ENCODE measurements around the gene PIP5K1C. TPM values are rescaled to one million over a fixed set of nuclear protein-coding genes. Genes with fewer than 3 reads are reported as not detected.
A peak's percentile ranks its signal among the peaks of the same experiment; 100 is the strongest.

Gene PIP5K1C
- total and polyA plus RNA-seq, 9 of the 15 experiments (the other 6 are each of a cell fraction or from before 2014, with no cell fraction given) = 0.38 to 22.1 (median 4.1) TPM

DNA sequence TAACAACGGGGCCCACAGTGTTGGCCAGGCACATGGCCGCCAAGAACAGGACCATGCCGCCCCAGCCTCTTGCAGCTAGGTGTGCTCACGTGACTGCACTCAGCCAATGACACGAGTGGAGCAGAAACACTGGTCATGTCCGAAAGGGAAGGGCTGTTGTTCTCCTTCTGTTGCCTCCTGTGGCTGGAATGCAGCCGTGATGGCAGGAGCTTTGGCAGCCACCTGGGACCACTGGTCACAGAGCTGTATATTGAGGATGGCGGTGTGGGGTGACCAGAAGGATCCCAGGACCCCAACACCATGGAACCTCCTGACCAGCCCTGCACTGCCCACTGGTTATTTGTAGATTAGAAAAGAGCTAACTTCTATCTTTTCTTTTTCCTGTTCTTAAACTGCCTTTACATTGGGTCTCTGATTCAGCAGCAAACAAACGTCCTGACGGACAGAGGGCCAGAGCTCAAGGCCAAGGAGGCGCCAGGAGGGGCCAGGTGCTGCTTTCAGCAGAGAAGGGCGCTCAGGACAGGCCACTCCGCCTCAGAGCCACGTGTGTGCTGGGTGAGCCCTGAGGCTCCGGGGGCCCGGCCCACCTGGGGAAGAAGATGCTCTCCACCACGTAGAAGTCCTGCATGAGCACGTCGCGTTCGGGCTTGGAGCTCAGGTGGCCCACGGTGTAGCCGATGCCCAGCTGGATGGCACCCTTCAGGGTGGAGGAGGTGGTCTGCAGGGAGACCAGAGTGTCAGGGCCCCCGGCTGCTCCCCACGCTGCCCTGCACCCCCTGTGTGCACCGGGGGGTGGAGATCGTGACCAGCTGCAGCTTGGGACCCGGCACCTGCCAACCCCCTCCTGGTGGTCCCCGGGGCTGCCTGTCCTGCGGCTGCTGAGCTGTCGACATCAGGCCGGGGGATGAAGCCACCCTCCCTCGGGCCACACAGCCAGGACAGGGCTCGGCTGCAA is 38.7 kb downstream of the PIP5K1C start (continued):
- TF ChIP-seq, protein P1, sequence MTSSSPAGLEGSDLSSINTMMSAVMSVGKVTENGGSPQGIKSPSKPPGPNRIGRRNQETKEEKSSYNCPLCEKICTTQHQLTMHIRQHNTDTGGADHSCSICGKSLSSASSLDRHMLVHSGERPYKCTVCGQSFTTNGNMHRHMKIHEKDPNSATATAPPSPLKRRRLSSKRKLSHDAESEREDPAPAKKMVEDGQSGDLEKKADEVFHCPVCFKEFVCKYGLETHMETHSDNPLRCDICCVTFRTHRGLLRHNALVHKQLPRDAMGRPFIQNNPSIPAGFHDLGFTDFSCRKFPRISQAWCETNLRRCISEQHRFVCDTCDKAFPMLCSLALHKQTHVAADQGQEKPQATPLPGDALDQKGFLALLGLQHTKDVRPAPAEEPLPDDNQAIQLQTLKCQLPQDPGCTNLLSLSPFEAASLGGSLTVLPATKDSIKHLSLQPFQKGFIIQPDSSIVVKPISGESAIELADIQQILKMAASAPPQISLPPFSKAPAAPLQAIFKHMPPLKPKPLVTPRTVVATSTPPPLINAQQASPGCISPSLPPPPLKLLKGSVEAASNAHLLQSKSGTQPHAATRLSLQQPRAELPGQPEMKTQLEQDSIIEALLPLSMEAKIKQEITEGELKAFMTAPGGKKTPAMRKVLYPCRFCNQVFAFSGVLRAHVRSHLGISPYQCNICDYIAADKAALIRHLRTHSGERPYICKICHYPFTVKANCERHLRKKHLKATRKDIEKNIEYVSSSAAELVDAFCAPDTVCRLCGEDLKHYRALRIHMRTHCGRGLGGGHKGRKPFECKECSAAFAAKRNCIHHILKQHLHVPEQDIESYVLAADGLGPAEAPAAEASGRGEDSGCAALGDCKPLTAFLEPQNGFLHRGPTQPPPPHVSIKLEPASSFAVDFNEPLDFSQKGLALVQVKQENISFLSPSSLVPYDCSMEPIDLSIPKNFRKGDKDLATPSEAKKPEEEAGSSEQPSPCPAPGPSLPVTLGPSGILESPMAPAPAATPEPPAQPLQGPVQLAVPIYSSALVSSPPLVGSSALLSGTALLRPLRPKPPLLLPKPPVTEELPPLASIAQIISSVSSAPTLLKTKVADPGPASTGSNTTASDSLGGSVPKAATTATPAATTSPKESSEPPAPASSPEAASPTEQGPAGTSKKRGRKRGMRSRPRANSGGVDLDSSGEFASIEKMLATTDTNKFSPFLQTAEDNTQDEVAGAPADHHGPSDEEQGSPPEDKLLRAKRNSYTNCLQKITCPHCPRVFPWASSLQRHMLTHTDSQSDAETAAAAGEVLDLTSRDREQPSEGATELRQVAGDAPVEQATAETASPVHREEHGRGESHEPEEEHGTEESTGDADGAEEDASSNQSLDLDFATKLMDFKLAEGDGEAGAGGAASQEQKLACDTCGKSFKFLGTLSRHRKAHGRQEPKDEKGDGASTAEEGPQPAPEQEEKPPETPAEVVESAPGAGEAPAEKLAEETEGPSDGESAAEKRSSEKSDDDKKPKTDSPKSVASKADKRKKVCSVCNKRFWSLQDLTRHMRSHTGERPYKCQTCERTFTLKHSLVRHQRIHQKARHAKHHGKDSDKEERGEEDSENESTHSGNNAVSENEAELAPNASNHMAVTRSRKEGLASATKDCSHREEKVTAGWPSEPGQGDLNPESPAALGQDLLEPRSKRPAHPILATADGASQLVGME (CRISPR knock-in tag; IDR thresholded peaks at IDR 0.05) = no peak
- TF ChIP-seq KDM1A (IDR thresholded peaks at IDR 0.05) (0 out of 4 replicates have a peak, but pooled peaks of 1 of the 2 experiments have one; percentile 26), BCOR (IDR thresholded peaks at IDR 0.05) (0 out of 2 replicates have a peak, but pooled peaks have one; percentile 44), ZNF253 (CRISPR knock-in tag; conservative IDR thresholded peaks at IDR 0.05) (no peak), ZKSCAN3 (CRISPR knock-in tag; IDR thresholded peaks at IDR 0.05) (no peak), SLC30A9 (CRISPR knock-in tag; IDR thresholded peaks at IDR 0.05) (no peak), ZFP30 (CRISPR knock-in tag; IDR thresholded peaks at IDR 0.05; ENCODE audit: borderline replicate concordance) (no peak), POLR2G (IDR thresholded peaks at IDR 0.05; ENCODE audit: low read depth, low read length) (0 out of 2 replicates have a peak, but pooled peaks have one; percentile 35), HLTF (IDR thresholded peaks at IDR 0.05) (peak; percentile 83; the same call in 1 of the 2 replicates)
- TF ChIP-seq, protein P2, sequence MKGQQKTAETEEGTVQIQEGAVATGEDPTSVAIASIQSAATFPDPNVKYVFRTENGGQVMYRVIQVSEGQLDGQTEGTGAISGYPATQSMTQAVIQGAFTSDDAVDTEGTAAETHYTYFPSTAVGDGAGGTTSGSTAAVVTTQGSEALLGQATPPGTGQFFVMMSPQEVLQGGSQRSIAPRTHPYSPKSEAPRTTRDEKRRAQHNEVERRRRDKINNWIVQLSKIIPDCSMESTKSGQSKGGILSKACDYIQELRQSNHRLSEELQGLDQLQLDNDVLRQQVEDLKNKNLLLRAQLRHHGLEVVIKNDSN (CRISPR knock-in tag; IDR thresholded peaks at IDR 0.05) = peak; percentile 42
- TF ChIP-seq, protein P3, sequence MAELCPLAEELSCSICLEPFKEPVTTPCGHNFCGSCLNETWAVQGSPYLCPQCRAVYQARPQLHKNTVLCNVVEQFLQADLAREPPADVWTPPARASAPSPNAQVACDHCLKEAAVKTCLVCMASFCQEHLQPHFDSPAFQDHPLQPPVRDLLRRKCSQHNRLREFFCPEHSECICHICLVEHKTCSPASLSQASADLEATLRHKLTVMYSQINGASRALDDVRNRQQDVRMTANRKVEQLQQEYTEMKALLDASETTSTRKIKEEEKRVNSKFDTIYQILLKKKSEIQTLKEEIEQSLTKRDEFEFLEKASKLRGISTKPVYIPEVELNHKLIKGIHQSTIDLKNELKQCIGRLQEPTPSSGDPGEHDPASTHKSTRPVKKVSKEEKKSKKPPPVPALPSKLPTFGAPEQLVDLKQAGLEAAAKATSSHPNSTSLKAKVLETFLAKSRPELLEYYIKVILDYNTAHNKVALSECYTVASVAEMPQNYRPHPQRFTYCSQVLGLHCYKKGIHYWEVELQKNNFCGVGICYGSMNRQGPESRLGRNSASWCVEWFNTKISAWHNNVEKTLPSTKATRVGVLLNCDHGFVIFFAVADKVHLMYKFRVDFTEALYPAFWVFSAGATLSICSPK (IDR thresholded peaks at IDR 0.05; ENCODE audit: borderline replicate concordance) = no peak
- TF ChIP-seq, protein P4, sequence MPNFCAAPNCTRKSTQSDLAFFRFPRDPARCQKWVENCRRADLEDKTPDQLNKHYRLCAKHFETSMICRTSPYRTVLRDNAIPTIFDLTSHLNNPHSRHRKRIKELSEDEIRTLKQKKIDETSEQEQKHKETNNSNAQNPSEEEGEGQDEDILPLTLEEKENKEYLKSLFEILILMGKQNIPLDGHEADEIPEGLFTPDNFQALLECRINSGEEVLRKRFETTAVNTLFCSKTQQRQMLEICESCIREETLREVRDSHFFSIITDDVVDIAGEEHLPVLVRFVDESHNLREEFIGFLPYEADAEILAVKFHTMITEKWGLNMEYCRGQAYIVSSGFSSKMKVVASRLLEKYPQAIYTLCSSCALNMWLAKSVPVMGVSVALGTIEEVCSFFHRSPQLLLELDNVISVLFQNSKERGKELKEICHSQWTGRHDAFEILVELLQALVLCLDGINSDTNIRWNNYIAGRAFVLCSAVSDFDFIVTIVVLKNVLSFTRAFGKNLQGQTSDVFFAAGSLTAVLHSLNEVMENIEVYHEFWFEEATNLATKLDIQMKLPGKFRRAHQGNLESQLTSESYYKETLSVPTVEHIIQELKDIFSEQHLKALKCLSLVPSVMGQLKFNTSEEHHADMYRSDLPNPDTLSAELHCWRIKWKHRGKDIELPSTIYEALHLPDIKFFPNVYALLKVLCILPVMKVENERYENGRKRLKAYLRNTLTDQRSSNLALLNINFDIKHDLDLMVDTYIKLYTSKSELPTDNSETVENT (CRISPR knock-in tag; IDR thresholded peaks at IDR 0.05) = no peak
- TF ChIP-seq, protein P5, sequence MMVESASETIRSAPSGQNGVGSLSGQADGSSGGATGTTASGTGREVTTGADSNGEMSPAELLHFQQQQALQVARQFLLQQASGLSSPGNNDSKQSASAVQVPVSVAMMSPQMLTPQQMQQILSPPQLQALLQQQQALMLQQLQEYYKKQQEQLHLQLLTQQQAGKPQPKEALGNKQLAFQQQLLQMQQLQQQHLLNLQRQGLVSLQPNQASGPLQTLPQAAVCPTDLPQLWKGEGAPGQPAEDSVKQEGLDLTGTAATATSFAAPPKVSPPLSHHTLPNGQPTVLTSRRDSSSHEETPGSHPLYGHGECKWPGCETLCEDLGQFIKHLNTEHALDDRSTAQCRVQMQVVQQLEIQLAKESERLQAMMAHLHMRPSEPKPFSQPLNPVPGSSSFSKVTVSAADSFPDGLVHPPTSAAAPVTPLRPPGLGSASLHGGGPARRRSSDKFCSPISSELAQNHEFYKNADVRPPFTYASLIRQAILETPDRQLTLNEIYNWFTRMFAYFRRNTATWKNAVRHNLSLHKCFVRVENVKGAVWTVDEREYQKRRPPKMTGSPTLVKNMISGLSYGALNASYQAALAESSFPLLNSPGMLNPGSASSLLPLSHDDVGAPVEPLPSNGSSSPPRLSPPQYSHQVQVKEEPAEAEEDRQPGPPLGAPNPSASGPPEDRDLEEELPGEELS (CRISPR knock-in tag; IDR thresholded peaks at IDR 0.05; ENCODE audit: borderline replicate concordance) = no peak
